GM18861 (cell line): ENCODE results near the gene FRMD4A.

Experiments used
- ATAC-seq: cut with Tn5 transposase; IDR thresholded peaks from one replicate; pipeline ENCODE4 v1.9.1; 2021; ENCODE audit not compliant: unreplicated experiment

Gene FRMD4A

GRCh38 chr10:13695588-13695987 is 635.1 kb downstream of the FRMD4A start:
- ATAC-seq, result no peak

GRCh38 chr10:13693783-13694700 is 636.7 kb downstream of the FRMD4A start:
- ATAC-seq, result no peak

GRCh38 chr10:13690281-13690825 is 640.4 kb downstream of the FRMD4A start:
- ATAC-seq, result no peak

- no peak for ATAC-seq
Measured at GRCh38 chr10:13686331-13686752, 644.4 kb downstream of the FRMD4A start.

- no peak for ATAC-seq
Measured at GRCh38 chr10:13685885-13686284, 644.8 kb downstream of the FRMD4A start.

- ATAC-seq, result no peak
Measured at GRCh38 chr10:13684806-13685482, 645.8 kb downstream of the FRMD4A start.

- ATAC-seq, result no peak
Measured at GRCh38 chr10:13684252-13684791, 646.4 kb downstream of the FRMD4A start.

GRCh38 chr10:13683017-13683416 is 647.7 kb downstream of the FRMD4A start:
- no peak for ATAC-seq

GRCh38 chr10:13681960-13682359 is 648.8 kb downstream of the FRMD4A start:
- no peak for ATAC-seq

- no peak for ATAC-seq
Measured at GRCh38 chr10:13681528-13681927, 649.2 kb downstream of the FRMD4A start.

- ATAC-seq, result no peak
Measured at GRCh38 chr10:13681095-13681494, 649.6 kb downstream of the FRMD4A start.

- no peak for ATAC-seq
Measured at GRCh38 chr10:13678101-13678843, 652.5 kb downstream of the FRMD4A start.

- no peak for ATAC-seq
Measured at GRCh38 chr10:13674645-13675588, 655.8 kb downstream of the FRMD4A start.

- no peak for ATAC-seq
Measured at GRCh38 chr10:13673156-13673555, 657.6 kb downstream of the FRMD4A start.

- no peak for ATAC-seq
Measured at GRCh38 chr10:13672548-13672947, 658.2 kb downstream of the FRMD4A start.

GRCh38 chr10:13671904-13672303 is 658.8 kb downstream of the FRMD4A start:
- ATAC-seq, result no peak

- ATAC-seq, result no peak
Measured at GRCh38 chr10:13670311-13670710, 660.4 kb downstream of the FRMD4A start.

- ATAC-seq, result no peak
Measured at GRCh38 chr10:13669901-13670300, 660.8 kb downstream of the FRMD4A start.

- no peak for ATAC-seq
Measured at GRCh38 chr10:13669182-13669855, 661.4 kb downstream of the FRMD4A start.
